Measurements from ENCODE around the gene TMEM117.
"Not testable (repeated sequence)": the region's sequence is repeated elsewhere in the genome, so short reads cannot be mapped to it uniquely, and the experiment has no call there.

The TMEM117 gene

DNA sequence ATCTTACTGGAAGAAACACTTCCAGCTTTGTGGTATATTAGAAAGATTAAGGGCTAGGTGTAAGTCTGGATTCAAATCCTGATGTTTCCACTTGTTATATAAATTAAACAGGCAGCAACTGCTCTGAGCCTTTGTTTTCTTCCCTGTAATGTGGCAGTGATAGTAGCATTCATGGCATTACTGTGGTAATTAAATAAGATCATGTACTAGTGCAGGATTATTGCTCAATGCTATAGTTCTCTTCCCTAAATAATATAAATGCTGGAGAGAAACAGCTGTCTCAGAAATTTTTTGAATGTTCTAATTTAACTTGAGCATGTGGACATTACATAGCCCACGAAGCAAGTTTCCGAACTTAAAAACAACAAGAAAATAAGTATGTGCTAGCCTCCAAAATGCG, 5.4 kb downstream of the TMEM117 start:
- DNase-seq = peak in 1 of 2 donors; percentile 11

DNA sequence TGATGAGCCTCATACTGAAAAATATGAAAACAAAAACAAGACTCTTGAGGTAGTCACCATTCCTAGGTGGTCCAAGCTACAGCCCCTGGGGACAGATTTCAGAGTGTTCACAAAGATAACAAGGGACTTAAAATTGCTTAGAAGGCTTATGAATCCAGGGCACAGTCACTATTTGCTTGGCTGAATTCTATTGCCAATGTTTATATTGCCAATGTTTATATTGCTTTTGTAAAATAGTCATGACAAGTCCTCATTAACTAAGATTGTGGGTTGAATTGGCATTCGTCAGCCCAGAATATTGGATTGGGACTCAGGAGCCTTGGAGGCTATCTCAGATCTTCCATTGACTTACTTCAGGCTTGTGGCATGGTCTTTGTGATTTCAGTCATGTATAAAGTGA, 6.4 kb downstream of the TMEM117 start:
- no peak for DNase-seq

DNA sequence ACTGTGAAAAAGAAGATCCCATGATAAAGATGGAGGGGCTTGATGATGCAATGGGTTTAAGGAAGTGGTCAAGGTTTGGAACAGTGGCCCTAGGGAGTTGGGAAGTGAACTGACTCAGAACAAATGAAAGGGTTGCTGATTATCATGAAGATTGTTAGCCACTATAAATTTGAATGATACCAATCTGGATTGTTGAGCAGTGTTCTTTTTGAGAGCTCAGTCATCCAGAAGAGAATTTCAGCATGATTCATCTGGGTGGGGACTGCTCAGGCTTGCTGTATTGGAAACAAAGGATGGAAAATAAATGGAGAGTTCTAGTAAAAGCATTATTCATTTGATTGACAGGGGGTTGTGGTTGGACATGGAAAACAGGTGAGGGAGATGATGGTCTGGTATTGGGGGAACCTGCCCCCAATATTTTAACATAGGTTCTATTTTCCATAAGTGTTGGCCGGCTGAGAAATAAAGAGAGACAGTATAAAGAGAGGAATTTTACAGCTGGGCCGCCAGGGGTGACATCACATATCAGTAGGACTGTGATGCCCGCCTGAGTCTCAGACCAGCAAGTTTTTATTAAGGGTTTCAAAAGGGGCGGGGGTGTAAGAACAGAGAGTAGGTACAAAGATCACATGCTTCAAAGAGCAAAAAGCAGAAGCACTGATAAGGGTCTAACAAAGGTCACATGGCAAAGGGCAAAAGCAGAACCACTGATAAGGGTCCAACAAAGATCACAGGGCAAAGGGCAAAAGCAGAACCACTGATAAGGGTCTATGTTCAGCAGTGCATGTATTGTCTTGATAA, 11.7 kb downstream of the TMEM117 start:
- DNase-seq = not testable (repeated sequence)

DNA sequence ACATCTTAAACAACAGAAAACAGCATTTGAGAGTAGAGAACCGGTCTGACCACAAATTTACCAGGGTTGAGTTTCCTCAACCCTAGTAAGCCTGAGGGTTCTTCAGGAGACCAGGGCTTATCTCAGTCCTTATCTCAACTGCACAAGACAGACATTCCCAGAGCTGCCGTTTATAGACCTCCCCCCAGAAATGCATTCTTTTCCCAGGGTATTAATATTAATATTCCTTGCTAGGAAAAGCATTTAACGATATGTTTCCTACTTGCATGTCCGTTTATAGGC, 12.3 kb downstream of the TMEM117 start:
- no peak for DNase-seq

DNA sequence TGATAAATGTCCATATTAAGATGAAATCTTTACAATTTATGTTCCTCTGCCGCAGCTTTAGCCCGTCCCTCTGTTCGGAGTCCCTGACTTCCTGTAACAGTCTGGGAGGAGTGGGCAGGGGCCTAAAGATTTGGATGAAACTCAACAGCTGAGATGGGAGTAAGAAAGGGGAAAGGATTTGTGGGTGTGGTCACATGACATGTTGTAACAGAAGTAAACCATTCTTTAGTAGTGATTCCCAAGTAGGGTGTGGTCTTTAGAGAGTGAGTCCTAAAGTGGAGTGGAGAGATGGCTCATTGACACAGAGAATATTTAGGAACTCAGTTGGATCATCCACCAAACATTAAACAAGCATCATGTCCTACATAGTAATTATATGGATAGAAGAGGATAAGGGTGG, 12.9 kb downstream of the TMEM117 start:
- no peak for DNase-seq

DNA sequence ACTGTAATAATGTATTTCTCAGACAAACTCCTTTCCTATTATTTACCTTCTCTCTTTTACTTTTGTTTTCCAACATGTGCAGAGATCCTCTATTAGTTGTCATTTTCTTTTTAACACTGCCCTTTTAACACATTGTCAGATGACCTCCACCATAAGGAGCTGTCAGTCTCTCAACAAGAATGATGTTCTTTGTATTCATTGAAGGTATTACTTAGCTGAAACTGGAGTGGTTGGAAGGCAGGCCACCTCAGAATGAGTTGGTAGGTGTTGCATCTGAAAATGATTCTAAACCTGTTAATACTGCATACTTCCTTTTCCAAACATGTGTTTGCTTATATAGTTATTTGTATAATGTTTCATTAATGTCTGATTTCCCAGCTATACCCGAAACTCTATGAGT, 16.9 kb downstream of the TMEM117 start:
- DNase-seq = no peak

DNA sequence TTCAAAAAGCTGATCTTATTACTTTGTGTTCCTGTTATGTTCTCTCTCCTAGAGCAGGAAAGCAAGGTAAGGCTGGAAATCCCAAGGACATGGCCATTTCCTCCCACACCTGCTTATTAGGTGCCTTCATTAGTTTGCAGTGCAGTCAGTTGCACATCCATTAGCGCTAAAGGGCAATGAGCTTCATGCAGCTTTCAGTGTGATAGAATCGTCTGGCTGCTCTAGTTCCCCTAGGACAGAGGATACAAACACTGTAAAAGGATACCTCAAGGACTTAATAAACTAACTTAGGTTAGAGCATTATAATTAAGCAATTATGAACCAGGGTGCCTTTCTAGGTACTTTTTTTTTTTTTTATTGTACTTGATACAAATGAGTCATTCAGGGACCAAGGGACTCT, 21.1 kb downstream of the TMEM117 start:
- no peak for DNase-seq

DNA sequence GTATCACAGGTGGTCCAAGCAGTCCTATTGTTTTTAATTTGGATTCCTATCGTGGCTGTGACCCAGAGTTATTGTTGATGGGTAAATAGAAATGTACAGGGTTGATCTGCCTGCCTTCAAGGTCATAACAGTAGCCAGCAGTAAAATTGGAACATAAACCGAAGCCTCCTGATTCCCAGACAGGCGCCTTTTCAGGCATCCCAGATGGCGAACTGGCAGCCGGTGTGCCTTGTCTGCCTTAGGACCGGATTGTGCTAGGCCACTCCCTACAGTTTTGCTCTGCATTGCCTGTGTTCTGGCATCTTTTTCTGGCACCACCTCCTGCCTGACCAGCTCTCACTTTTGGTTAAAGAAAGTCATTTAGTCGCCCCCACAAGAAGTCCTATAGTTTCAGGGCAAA, 22.2 kb downstream of the TMEM117 start:
- DNase-seq = no peak

DNA sequence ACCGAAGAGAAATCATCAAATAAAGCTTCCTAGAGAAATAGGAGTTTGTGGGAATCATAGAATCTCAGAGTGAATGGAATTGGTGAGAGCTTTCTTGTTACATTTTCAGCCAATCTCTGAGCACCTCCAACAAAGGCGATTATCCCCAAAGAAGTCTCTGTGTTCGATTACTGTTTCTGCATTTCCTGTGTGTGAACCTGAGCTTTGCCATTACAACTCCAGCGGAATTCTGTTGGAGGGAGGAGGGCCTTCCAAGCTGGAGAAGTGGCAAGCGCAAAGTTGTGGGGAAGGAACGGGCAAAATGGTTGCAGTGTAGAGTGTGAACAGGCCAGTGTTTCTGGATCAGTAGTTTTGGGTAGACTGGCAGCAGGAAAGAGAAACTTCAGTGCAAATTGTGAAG, 23.1 kb downstream of the TMEM117 start:
- no peak for DNase-seq

DNA sequence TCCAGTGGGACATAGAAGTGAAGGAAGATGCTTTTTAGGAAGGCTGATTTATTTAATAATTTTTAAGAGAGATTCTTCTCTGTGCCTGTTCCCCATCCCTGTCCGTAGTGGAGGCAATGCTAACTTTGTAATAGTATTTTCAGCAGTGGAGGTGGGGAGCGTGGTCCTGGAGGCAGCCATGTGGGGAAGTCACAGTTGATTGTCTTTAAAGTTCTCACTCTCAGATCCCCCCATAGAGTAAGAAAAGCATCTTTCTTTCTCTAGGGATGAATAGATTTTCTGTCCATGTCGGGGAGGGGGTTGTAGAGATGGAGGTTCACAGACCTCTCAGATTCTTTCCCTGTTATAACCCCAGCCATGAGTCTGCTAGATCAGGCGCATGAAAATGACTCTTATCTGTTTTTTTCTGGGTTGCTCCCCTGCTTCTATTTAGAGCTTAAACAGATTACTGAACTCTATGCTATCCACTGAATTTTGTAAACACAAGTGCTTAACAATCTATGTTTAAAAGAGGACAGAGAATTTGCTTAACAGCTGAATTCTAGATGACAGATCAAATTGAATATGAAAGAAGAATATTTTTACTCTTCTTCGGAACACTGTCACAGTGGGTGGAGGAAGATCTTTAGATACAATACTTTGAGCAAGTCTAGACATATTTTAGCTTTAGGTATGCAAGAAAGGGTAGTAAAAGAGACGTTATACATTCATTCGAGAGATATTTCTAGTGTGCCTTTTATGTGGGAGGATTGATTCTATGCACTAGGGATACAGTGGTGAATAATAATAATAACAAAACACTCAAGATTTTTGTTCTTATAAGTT, 25.3 kb downstream of the TMEM117 start:
- no peak for DNase-seq

DNA sequence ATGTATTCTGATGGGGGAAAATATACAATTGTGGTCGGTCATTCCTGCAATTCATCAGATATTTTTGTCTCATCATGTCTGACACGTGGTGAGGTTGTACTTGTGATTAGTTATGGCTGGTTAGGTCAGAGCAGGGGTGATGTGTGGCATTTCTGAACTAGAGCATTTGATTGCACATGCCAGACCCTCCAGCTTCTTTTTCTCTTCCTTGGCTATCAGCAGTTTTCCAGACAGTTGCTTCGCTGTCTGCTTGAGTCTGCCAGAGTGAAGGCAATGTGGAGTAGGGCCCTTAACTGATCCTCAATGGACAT, 25.9 kb downstream of the TMEM117 start:
- DNase-seq = no peak

DNA sequence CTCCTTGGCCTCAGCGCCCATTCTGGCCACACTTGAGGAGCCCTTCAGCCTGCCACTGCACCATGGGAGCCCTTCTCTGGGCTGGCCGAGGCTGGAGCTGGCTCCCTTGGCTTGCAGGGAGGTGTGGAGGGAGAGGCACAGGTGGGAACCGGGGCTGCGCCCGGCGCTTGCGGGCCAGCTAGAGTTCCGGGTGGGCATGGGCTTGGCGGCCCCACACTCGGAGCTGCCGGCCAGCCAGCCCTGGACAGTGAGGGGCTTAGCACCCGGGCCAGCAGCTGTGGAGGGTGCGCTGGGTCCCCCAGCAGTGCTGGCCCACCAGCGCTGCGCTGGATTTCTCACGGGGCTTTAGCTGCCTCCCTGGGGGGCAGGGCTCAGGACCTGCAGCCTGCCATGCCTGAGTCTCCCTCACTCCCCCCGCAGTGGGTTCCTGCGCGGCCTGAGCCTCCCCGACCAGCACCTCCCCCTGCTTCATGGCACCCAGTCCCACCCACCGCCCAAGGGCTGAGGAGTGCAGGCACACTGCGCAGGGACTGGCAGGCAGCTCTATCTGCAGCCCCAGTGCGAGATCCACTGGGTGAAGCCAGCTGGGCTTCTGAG, 28.0 kb downstream of the TMEM117 start:
- DNase-seq = no peak

DNA sequence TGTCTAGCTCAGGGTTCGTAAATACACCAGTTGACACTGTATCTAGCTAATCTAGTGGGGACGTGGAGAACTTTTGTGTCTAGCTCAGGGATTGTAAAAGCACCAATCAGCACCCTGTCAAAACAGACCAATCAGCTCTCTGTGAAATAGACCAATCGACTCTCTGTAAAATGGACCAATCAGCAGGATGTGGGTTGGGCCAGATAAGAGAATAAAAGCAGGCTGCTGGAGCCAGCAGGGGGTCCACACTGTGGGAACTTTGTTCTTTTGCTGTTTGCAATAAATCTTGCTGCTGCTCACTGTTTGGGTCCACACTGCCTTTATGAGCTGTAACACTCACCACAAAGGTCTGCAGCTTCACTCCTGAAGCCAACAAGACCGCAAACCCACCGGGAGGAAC, 28.7 kb downstream of the TMEM117 start:
- DNase-seq = not testable (repeated sequence)

DNA sequence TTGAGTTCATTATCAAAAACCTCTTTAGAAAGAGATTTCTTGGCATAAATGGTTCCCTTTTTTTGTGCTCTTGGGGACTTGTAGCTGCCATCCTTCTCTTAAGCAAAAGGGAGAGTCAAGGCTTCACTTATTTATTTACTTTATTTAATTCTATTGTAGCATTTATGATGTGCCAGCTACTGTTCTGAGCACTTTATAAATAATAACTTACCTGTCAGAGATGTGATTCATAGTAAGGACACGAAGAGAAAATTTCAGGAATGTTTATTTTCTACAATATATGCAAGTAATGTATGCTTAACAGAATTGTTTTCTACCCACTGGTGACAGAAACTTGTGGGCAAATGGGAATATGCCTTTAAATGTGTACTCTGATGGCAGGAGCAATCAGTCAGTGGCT, 33.3 kb downstream of the TMEM117 start:
- no peak for DNase-seq

DNA sequence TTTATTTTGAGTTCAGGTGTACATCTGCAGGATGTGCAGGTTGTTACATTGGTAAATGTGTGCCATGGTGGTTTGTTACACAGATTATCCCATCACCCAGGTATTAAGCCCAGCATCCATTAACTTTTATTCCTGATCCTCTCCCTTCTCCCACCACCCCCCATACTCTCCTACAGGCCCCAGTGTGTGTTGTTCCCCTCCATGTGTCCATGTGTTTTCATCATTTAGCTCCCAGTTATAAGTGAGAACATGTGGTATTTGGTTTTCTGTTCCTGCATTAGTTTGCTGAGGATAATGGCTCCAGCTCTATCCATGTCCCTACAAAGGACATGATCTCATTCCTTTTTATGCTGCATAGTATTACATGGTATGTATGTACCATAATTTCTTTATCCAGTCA, 33.9 kb downstream of the TMEM117 start:
- not testable (repeated sequence) for DNase-seq

DNA sequence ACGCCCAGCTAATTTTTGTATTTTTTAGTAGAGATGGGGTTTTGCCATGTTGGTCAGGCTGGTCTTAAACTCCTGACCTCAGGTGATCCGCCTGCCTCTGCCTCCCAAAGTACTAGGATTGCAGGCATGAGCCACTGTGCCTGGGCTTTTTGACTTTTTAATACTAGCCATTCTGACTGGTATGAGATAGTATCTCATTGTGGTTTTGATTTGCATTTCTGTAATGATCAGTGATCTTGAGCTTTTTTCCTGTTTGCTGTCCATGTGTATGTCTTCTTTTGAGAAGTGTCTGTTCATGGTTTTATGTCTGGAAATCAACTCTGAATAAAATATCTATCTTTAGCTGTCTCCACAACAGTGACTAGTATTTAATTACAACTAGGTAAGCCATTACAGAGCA, 35.4 kb downstream of the TMEM117 start:
- DNase-seq = not testable (repeated sequence)

DNA sequence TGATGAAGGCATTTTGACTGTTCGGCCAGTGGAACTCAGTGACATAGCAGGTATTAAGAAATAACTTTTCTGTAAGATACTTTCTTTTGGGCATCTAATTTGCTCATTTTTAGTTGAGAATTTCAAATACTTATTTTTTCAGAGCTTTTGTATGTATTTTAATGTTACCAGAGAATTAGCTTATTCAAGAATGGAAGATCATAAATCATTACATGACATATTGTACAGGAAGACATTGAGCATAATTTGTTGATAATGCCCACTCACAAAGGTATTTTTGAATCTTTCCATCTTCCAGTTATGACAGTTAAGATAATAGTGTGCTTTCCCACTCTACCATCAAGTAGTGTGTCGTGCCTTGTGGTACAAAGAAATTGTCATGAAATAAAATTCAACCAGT, 36.5 kb downstream of the TMEM117 start:
- no peak for DNase-seq

DNA sequence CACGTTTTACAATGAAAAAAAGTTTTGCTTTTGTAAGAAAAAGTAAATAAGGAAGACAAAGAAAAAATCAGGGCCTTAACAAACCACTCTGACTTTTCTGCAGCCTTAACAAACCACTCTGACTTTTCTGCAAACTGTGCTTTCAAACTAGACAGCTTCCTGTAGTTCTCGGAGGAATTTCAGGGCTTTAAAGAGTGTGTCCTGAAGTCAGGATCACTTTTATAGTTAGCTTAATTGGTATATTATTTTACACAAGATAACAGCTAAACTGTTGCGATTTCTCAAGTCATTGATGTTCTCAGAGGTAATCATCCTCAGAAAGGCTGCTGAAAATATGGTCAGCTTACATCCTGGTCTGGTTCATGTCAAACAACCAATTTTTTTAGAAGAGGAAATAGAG, 42.2 kb downstream of the TMEM117 start:
- DNase-seq = no peak

DNA sequence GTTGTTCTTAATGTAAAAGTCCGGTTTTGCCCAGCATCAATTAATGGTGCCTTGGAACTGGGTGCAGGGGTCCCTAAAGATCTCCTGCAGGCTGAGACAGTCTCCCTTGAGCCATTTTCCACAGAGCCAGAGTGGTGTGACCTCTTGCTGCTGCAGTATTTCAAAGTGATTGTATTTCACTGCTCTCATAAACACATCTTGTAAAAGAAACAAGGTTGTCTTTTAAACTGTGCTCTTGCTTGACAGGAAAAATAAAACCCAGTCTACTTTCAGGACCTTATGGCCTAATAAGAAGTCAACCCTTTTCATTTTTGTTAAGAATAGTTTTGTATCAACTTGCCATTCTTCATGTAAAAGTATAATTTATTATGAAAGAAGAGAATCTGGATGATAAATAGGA, 44.7 kb downstream of the TMEM117 start:
- no peak for DNase-seq

DNA sequence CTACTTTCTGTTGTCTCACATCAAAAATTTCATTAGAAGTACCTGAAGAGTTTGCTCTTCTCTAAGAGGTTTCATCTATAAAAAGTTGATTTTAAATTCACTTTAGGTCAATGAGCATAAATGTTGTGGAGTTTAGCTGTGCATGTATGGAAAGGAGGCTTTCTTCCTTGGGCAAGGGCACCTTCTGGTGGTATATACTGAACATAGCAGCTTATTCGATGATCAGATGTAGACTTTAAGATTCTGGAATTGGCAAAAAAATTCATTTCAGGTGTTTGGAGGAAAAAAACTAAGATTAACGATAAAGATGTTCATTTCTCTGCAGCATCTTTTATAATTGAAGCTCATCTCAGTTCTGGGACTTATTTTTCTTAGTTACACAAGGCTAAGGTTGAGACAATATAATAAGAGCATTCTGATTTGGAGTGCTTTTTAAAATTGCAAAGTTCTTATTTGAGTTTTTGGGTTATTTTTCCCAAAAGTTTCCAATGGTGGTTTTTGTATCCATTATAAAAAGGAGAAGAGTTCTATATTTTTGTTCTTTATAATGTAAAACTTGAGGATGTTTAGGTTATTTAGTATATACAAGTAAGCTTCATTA, 46.8 kb downstream of the TMEM117 start:
- peak; percentile 59 to 68 for DNase-seq

DNA sequence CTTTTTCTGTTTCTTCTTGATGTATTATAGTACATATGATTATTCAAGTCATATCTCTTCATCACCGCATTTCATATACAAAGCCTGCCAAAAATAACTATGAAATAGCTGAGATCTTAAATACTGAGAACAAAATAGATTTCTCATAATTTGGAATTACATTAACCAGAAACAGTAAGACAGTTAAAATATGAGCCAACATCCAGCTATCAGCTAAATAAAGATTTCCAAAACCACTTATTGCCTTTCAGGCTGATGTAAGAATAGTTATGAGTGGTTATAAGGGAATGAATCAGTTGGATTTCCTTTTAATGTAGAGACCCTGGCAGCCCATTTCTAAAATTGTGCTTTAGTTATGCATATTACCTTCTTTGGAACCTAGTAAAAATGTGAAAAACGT, 47.4 kb downstream of the TMEM117 start:
- no peak for DNase-seq

DNA sequence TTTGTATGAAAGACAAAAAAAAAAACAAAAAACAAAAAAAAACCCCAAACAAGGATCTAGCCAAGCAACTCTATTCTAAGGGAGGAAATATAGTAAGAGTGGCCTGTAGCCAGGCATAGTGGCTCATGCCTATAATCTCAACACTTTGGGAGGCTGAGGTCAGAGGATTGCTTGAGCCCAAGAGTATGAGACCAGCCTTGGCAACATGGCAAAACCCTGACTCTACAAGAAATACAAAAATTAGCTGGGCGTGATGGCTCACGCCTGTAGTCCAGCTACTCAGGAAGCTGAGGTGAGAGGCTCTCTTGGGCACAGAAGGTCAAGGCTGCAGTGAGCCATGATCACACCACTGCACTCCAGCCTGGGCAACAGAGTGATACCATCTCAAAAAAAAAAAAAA, 47.9 kb downstream of the TMEM117 start:
- no peak for DNase-seq

DNA sequence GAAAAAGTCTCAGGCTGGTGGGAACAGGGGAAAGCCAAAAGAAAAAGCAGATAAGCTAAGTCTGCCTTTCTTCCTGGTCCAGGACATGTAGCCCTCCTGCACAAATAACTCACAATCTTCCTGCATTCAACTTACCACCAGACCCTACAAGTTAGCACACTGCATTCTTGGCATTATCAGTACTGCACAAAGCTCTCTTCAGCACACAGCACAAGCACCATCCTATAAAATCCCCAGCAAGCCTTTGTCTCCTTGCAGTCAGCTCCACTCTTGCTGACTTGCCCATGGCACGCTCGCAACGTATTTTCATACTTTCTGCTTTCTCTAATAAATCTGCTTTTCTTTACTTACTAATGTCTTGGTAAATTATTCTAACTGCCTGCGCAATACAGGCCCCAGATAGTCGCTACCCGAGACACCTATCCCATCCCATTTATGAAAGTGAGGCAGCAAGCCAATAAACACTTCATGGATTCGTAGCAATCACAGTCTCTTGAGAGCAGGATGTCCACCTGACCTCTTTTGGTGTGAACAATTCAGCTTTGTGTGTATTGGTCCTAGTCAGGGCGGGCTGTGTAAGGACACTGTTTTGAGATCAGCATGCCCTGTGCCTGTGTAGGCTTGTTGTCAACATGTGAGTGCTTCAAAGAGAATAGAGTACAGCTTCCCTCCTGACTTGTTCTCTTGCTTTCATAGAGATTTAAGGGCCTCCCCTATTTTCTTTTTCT, 49.0 kb downstream of the TMEM117 start:
- DNase-seq = no peak
